Measurements from ENCODE around the gene C4orf50. TPM values are rescaled to one million over a fixed set of nuclear protein-coding genes. Genes with fewer than 3 reads are reported as not detected.

The C4orf50 gene
- total RNA-seq, 1 donor from 2014 or later, result 0.49 TPM

DNA sequence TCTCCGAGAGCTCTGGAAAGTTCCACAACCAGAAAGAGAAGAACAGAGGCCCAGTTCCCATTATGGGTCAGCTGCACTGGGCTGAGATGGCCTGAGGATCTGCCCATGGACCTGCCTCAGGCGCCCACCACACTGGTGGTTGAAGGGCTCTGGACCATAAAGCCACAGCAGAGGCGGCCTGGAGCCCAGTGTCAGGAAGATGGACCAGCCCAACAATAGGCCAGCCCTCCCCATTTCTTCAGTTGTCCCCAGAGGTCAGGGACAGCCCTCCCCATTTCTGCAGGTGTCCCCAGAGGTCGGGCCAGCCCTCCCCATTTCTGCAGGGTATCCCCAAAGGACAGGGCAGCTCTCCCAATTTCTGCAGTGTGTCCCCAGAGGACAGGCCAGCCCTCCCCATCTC is 37.2 kb upstream of the C4orf50 start:
- peaks cover 20% of the 10 kb centered on the region for H3K9me3 ChIP-seq
- H3K27me3 ChIP-seq, result no peaks in the 10 kb centered on the region
- no peak for DNase-seq (ENCODE audit: extremely low spot score in 2 of 2)
- TF ChIP-seq POLR2A (IDR thresholded peaks at IDR 0.05) (no peak), POLR2AphosphoS5 (IDR thresholded peaks at IDR 0.05; ENCODE audit: insufficient read depth in 1 of 2, low read depth in 1 of 2) (no peak)
- TF ChIP-seq, protein P1, sequence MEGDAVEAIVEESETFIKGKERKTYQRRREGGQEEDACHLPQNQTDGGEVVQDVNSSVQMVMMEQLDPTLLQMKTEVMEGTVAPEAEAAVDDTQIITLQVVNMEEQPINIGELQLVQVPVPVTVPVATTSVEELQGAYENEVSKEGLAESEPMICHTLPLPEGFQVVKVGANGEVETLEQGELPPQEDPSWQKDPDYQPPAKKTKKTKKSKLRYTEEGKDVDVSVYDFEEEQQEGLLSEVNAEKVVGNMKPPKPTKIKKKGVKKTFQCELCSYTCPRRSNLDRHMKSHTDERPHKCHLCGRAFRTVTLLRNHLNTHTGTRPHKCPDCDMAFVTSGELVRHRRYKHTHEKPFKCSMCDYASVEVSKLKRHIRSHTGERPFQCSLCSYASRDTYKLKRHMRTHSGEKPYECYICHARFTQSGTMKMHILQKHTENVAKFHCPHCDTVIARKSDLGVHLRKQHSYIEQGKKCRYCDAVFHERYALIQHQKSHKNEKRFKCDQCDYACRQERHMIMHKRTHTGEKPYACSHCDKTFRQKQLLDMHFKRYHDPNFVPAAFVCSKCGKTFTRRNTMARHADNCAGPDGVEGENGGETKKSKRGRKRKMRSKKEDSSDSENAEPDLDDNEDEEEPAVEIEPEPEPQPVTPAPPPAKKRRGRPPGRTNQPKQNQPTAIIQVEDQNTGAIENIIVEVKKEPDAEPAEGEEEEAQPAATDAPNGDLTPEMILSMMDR (IDR thresholded peaks at IDR 0.05), result no peak
- no peaks in the 10 kb centered on the region for H3K4me1 ChIP-seq
- intact Hi-C loops (cut with DNase I), result no loop called here
- H3K36me3 ChIP-seq, result no peaks in the 10 kb centered on the region
- H3K4me3 ChIP-seq, result no peak overlapping the region
- H3K27ac ChIP-seq, result no peak overlapping the region

GRCh38 chr4:6055030-6055429 is 36.8 kb upstream of the C4orf50 start:
- Histone ChIP-seq H3K27me3 (no peaks in the 10 kb centered on the region), H3K36me3 (no peaks in the 10 kb centered on the region), H3K27ac (no peak overlapping the region), H3K4me1 (no peaks in the 10 kb centered on the region), H3K4me3 (no peak overlapping the region), H3K9me3 (peaks cover 20% of the 10 kb centered on the region)
- no peak for DNase-seq (ENCODE audit: extremely low spot score in 2 of 2)
- intact Hi-C loops (cut with DNase I), result no loop called here
- no peak for TF ChIP-seq POLR2A (IDR thresholded peaks at IDR 0.05)

- intact Hi-C loops (cut with DNase I), result no loop called here
- no peaks in the 10 kb centered on the region for H3K4me1 ChIP-seq
- H3K9me3 ChIP-seq, result peaks cover 16% of the 10 kb centered on the region
- no peak overlapping the region for H3K27ac ChIP-seq
- H3K27me3 ChIP-seq, result no peaks in the 10 kb centered on the region
- no peaks in the 10 kb centered on the region for H3K36me3 ChIP-seq
- DNase-seq (ENCODE audit: extremely low spot score in 2 of 2), result no peak
- H3K4me3 ChIP-seq, result no peak overlapping the region
- TF ChIP-seq POLR2AphosphoS5 (IDR thresholded peaks at IDR 0.05; ENCODE audit: insufficient read depth in 1 of 2, low read depth in 1 of 2) (no peak), POLR2A (IDR thresholded peaks at IDR 0.05) (no peak)
- TF ChIP-seq, protein P1 (IDR thresholded peaks at IDR 0.05), result no peak
Observed at GRCh38 chr4:6054162-6054922, 36.1 kb upstream of the C4orf50 start.

GRCh38 chr4:6052679-6053078 is 34.4 kb upstream of the C4orf50 start:
- Histone ChIP-seq H3K36me3 (no peaks in the 10 kb centered on the region), H3K27ac (no peak overlapping the region), H3K4me3 (no peak overlapping the region), H3K27me3 (no peaks in the 10 kb centered on the region), H3K9me3 (peaks cover 1% of the 10 kb centered on the region), H3K4me1 (no peaks in the 10 kb centered on the region)
- intact Hi-C loops (cut with DNase I), result no loop called here
- TF ChIP-seq POLR2AphosphoS5 (IDR thresholded peaks at IDR 0.05; ENCODE audit: insufficient read depth in 1 of 2, low read depth in 1 of 2) (no peak), POLR2A (IDR thresholded peaks at IDR 0.05) (no peak)
- TF ChIP-seq, protein P1 (IDR thresholded peaks at IDR 0.05), result no peak
- no peak for DNase-seq (ENCODE audit: extremely low spot score in 2 of 2)

DNA sequence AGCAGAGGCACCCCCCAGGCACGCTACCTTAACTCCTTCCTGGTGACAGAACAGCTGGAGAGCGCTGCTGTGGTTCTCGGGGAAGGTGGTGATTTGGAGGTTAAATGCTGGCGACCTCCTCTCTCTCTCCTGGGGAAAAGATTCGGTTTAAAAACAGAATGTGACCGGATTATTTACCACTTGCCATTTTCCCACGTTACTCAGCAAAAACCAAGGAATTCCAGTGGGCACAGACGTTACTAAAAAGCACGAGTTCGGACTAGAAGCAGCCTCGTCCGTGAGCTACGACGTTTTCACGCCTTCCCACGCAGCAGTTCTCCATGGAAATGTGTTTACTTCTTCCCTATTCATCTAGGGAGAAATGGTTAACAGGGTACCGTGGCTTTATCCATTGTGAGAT is 32.3 kb upstream of the C4orf50 start:
- no peak for DNase-seq (ENCODE audit: extremely low spot score in 2 of 2)
- intact Hi-C loops (cut with DNase I), result no loop called here
- Histone ChIP-seq H3K4me1 (no peaks in the 10 kb centered on the region), H3K9me3 (no peaks in the 10 kb centered on the region), H3K27ac (no peak overlapping the region), H3K27me3 (no peaks in the 10 kb centered on the region), H3K36me3 (no peaks in the 10 kb centered on the region), H3K4me3 (no peak overlapping the region)
- TF ChIP-seq POLR2A (IDR thresholded peaks at IDR 0.05), result no peak
- TF ChIP-seq, protein P1 (IDR thresholded peaks at IDR 0.05), result no peak
- TF ChIP-seq POLR2AphosphoS5 (IDR thresholded peaks at IDR 0.05; ENCODE audit: insufficient read depth in 1 of 2, low read depth in 1 of 2), result no peak

Data from vagina (tissue), 2 donors.